Stimulated activated CD4-positive, alpha-beta T cell treated with anti-CD3 and anti-CD28 coated beads, Interleukin-2, amount 100 ng/mL, for 48 hours (primary cell): ENCODE measurements around the gene TMEM203.

Experiments used
- DNase-seq, 2 donors: peaks; one replicate each; pipeline ENCODE4 v3.0.0-alpha.2; 2020

The TMEM203 gene

DNA sequence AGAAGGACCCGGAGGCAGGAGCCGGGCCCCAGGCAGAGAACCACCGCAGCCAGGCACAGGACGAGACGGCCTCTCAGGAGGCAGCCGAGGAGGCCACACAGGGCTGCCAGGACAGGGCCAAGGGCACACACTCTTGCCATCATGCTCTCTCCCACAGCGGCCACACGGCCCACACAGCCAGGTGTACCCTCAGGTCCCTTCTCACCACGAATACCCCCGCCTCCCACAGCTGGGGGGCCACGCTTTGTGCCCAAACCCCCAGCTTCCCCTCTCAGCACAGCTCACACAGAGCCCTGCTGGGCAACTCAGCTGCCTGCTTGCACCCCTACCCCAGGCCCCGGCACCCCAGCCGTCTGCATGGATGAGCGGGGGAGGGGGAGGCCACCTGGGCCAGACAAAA is 11.7 kb downstream of the TMEM203 start:
- no peak for DNase-seq

DNA sequence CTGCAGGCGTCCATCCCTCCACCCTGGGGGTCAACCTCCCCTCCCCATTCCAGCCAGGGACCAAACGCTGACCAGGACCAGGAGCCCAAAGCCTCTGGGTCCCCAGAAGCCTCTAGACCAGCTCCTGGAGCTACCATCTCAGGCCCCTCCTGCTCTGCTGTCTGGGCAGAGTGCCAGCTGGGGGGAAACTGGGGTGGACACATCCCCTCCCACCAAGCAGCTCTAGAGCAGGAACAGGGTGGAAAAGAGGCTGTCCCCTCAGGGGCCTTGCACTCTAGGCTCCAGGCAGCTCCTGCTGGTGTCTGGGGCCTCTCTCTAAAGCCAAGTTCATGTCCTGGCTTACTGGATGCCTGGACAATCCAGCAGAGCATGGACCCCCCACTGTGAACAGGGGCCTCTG is 12.6 kb downstream of the TMEM203 start:
- no peak for DNase-seq

DNA sequence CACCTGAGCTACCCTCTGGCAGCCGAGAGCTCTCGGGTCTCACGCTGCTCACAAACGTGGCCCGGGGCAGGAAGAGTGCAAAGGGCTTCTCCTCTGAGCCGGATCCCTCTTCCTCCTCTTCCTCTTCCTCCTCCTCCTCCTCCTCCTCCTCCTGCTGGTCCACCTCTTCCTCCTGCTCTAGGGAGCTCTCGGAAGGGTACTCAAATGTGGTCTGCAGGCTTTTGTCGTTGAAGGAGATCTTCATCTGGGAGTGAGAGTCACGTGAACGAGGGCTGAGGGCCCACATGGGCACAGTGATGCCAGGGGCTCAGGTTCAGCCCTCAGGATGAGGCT is 13.0 kb downstream of the TMEM203 start:
- DNase-seq = no peak

DNA sequence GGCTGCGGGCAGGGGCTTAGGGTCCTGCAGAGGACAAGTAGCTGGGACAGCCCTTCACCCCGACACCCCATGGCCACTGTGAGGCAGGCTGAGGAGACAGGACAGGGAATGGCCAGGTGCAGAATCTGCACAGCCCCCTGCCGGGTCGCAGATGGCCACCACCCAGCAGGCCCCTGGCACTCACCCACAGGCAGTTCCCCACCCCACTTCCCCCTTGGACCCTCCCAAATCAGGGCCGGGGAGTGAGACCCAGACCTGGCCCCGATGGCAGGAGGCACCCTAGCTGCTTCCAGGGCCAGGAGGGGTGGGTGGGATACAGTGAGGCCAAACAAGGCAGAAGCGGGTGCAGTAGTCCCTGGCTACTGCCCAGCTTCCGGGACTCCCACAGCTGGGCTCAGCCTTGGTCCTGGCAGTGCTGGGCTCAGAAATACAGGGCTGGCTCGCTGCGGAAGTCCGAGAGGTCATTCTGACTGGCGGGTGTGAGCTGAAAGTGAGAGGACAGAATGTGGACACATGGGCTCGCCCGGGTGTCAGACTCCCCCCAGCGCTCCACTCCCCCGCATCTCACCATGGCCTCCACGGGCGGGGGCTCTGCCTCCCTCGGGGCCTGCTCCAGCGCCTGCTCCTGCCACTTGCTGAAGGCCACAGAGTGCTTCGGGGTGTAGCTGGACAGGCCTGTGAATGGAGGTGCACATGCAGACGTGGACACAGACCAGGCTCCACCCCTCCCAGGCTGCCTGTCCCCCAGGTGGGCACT is 13.6 kb downstream of the TMEM203 start:
- DNase-seq = no peak

DNA sequence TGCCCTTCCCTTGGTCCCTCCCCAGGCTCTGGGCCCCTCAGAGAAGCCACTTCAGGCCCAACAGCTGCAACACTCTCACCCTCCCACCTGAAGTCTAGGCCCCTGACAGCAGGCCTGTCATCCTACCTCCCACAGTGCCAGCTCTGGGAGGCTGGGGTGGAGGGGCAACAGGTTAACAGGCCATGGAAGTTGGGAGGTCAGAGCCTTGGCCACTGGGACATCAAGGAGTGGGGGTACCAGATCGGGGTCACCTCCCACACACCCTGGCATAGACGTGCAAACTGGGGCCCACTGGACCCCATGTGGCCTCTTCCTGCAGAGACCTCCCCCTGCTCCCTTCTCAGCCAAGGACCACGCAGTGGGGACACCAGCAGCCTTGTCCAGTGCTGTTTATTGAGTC is 14.2 kb downstream of the TMEM203 start:
- no peak for DNase-seq

DNA sequence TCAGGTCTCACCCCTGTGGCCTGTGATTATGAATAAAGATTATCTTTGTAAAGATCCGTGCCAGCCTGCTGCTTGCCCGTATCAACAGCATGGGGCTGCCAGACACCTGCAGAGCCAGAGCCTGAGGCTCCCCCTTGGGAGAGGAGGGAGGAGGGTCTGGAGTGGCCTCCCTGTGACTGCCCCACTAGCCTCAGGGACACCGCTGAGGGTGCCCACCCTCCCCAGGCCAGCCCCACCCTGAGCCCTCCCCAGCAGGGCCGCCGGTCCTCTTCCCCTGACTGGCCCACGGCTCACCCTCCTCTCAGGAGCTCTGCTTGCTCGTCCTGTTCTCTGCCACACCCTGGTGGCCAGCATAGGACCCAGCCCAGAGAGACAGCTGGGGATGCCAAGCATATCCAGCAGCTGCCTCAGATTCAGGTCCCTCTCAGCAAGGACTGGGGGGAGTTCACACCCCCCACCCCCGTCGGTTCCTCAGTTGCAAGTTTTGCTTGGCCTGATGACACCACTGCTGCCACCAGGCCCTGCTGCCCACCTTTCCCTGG is 15.1 kb downstream of the TMEM203 start:
- no peak for DNase-seq

DNA sequence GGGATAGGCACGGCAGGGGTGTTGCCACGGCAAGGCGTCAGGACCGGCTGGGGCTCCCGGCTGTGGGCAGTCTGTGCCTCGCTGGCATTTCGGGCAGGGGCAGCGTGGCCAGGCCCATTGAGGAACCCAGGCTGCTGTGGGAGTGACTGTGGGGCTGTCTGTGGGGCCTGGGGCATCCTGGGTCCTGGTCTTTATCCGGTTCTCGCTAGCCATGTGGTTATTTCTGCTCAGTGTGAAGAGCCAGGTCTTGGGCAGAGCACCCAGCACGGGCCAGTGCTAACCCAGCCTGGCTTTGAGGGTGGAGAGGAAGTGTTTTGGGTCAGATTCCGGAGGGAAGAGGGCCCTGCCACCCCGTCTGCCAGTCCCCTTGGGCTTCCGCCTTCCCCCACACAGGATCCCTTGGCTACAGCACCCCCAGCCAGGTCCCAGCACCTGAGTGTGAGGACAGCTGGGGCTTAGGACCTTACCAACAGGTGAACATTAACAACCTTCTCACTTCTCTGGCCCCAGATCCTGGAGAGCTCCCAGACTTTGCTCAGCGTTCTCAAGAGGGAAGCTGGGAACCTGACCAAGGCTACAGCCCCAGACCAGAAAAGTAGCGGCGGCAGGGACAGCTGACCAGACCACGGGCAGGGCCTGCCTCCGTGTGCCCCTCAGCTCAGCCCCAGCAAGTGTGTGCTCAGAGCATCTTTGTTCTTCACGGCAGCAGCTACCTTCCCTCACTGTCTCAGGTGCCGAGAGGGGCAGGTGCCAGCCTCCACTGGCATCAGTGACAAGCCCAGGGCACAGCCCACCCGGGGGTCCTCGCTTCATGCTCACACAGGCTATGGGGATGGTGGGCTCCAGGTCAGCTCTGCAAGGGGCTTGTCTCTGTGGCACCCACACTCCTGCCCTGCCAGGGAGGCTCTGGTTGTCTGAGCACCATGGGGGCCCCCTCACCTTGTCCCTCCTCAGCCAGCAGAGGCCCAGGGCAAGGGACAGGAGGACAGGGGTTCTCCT is 15.9 kb downstream of the TMEM203 start:
- DNase-seq = no peak

DNA sequence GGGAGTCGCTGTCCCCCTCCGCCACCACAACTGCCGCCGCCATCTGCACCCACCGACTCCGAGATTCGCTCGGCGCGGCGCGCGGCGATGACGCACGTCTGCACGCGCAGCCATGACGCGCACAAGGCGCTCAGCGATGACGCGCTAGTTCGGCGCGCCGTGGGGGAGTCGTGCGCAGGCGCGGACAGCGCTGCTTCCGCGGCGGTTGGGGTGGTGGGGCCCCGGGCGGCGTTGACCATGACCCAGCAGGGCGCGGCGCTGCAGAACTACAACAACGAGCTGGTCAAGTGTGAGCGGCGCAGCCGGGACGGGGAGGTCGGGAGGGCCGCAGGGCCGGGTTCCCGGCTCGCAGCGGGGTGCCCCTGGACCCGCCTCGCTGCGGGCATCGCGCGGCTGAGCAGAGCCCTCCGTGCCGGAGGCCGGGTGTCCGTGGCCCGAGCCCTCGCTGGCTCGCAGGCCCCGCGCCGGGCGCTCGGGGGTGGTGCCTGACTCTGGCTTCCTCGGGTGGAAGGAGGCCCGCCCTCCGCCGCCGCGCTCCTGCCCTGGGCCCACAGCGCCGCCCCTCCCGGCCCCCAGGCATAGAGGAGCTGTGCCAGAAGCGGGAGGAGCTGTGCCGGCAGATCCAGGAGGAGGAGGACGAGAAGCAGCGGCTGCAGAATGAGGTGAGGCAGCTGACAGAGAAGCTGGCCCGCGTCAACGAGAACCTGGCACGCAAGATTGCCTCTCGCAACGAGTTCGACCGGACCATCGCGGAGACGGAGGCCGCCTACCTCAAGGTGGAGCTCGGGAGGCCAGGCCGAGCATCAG is 16.8 kb downstream of the TMEM203 start, which contains the start of the genes ANAPC2 and SSNA1:
ANAPC2 (minus strand) TSS at position 71 of the 807 bp plus-strand sequence; CDS start at position 43, 28 bp downstream.
SSNA1 (plus strand) TSS at position 187 of the 807 bp plus-strand sequence; CDS start at position 238, 51 bp downstream.
- peak; percentile 96 to 97 for DNase-seq

DNA sequence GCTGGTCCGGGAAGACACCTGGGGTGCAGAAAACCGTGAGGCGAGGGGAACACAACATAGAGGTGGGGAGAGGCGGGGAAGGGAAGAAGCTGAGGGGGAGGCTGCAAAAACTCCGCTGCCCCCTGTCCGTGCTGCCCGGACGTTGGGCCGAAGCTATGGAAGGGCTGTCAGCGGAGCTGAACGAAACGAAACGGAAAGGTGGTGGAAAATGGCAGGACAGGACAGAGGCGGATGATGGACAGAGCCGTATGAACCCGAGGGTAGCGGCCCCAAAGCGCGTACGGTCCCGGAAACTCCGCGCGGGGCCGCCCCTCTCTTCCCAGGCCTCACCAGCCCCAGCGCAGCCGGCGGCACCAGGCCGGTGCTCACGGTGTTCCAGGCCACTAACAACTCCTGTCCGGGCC is 17.4 kb downstream of the TMEM203 start:
- no peak for DNase-seq

DNA sequence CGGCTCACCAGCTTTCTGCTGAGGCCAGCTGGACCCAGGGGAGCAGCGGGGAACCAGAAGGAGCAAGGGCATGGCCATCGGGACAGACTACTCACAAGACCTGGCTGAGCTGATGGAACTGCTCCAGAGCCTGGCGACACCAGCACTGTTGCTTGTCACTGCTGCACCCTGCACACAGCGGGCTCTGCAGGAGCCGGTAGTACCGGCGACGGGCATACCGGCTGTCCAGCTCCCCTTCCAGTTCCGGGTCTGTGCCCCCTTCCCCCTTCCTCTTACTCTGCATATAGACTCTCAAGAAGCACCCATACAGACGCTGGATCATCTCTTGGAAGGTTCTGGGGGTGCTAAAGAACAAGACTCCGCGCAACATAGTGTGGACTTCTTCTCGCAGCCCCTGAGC is 18.1 kb downstream of the TMEM203 start:
- DNase-seq = no peak

DNA sequence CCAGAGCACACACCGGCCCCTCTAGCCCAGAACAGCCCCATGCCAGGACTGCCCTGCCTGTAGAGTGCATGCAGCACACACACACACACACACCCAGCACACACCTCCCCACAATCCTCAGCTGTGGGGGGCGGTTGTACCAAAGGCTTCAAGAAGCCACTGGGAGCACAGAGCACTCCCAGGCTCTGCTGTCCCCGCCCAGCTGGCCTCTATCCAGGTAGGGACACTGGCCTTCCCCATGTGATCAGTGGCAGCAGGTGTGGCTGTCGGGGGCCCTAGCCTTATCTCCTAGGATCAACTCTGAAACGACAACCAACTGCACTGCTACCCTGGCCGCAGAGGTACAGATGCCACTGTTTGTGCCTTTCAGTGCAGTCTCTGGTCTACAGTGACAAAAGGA is 19.1 kb downstream of the TMEM203 start:
- no peak for DNase-seq

DNA sequence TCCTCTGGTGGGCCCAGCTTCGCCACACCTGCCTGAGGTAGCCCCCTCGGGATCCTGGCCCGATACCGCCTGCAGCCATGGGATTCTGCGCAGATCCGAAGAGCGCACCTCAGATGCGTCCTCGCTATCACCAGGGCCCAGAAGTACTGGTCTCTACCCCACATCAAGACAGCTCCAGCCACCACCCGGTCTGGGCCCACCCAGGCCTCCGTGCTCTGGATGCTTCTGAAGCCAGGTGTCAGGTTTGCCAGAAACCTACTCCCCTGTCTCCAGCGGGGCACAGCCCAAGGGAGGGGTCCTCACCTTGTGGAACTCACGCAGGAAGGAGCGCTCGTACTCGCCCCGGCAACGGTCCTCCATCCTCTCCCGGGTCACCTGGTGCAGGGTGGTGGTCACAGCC is 19.5 kb downstream of the TMEM203 start:
- DNase-seq = no peak

DNA sequence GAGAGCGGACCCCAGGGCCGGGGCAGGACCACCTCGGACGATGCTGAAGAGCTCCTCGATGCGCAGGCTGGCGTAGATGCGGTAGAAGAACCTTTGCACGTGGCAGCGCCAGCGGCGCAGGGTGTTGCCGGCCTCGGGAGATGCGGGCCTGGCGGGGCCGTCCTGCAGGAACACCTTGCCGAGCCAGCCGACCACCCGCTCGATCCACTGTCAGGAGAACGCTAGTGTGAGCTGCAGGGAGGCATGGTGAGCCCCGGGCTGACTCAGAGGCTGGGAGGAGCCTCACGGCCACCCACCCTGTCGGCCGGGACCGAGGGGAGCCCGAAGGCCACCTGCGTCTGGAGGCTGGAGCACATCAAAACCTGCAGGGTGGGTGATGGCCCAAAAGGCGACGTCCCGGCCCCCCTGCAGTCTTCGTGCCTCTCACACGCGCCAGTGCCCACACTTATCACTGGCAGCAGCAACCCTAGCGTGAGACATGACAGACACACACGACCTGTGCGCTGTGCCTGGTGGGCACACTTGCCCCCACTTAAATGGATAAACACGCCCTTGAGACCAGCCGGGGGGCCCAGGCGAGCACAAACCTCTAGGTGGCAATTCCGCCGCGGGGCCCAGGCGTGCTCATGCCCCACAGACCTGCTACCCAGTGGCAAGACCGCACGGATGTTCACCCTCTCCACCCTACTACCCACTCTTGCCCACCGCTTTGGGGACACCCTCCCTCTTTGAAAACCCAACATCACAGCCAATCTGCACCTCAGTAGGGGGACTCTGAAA is 20.4 kb downstream of the TMEM203 start:
- DNase-seq = no peak

DNA sequence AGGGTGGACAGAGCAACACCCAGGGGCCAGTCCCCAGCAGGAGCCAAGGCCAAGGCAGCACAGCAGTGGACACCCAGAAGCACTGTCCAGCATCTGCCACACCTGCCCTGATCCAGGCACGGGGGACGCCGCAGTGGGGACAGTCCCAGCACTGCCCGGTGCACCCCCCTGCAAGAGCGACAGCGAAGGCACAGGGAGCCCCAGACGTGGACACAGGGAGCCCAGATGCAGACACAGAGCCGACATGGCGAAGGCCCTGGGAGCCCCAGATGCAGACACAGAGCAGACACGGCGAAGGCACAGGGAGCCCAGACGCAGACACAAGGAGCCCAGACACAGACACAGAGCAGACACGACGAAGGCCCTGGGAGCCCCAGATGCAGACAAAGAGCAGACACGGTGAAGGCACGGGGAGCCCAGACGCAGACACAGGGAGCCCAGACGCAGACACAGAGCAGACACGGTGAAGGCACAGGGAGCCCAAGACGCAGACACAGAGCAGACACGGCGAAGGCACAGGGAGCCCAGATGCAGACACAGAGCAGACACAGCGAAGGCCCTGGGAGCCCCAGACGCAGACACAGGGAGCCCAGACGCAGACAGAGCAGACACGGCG is 21.4 kb downstream of the TMEM203 start:
- DNase-seq = no peak

DNA sequence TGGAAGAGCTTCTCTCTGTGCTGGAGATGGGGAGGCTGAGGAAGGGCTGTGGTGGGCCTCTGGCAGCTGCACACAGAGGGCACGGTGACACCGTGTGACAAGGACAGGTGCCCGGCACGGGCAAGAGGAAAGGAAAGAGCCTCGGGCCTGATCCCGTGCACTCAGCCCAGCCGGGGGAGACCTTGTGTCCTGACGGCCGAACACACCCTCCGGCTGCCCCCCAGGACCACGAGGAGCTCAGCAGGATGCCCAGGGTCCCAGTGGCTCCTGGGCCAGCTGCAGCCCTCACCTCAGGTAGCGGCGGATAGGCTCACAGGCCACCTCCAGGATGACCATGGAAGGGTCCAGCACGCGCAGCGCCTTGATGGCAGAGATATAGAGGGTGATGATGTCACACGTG is 22.6 kb downstream of the TMEM203 start:
- DNase-seq = no peak

DNA sequence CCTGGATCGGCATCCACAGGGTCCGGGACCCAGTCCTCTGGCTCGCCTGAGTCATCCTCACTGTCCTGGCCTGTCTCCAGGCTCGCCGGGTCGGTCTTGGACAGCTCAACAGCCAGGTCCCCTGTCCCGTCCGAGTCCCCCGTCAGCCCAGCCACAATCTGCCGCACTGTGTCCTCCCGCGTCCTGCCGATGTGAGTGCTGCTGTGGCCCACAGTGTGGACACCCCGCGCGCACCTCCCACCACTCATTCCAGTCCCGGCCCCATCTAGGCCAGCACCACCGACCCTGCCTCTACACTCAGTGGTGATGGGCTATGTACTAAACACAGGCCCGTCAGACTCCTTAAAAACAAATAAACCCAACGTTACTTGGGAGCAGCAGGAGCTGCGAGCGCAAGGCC is 23.8 kb downstream of the TMEM203 start:
- no peak for DNase-seq

DNA sequence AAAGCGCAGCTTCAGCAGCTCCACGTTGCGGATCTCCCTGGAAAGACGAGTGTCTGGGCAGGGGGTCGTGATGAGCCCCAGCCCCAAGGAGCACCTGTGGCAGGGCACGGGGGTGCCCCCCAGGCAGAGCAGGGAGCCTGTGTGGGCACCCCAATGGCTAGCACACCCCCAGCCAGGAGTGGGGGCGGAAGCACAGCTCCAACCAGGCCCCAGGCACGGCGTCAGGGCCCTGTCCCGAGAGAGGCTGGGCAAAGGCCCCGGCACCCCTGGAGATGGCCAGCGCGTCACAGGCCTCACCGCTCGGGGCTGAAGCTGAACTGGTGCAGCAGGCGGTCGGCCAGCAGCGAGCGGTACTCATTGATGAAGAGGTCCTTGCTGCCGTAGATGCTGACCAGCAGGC is 25.0 kb downstream of the TMEM203 start:
- no peak for DNase-seq

DNA sequence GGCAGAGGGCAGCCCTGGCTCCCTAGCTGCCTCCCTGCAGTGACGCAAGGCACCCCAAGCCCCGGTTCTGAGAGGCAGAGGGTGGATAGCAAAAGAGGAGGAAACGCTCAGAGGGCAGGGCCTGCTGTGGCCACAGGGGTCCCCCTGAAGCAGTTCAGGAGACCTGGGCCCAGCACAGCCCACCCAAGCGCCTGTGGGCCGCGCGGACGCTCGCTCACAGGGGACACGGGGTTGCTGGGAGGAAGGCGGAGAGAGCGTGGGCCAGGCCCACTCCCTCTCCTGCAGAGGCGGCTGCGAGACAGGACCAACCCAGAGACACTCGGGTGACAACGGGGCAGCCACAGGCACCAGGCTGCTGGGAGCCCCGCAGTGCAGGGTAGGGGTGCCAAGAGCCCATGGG is 25.7 kb downstream of the TMEM203 start:
- no peak for DNase-seq

DNA sequence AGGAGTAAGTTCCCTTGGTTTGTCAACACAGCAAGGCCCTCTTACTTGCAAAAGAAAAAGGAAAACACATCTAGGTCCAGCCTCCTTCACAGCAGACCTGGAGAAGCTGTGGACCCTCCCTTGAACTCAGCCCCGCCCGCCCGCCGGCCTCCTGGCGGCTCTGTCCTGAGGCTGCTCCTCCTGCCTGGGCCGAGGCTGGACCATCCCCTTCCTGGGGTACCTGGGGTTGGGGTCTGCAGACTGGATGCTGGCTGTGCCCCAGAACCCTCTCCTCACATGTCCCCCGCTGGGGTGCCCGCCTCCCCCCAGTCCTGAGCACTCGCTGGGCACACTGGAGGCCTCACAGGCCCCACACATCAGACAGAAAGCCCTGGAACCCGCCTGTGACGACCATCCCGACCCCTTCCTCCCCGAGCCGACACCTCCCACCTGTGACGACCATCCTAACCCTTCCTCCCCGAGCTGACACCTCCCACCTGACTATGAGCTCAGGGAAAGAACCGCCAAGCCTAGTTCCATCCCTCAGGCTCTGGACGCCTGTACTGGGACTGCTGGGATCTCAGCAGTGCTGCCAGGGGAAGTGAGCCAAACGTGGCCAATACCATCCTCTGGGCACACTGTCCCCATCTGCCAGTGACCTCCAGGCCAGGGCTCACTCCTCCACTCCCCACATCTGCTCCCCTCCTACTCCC is 26.4 kb downstream of the TMEM203 start:
- no peak for DNase-seq

DNA sequence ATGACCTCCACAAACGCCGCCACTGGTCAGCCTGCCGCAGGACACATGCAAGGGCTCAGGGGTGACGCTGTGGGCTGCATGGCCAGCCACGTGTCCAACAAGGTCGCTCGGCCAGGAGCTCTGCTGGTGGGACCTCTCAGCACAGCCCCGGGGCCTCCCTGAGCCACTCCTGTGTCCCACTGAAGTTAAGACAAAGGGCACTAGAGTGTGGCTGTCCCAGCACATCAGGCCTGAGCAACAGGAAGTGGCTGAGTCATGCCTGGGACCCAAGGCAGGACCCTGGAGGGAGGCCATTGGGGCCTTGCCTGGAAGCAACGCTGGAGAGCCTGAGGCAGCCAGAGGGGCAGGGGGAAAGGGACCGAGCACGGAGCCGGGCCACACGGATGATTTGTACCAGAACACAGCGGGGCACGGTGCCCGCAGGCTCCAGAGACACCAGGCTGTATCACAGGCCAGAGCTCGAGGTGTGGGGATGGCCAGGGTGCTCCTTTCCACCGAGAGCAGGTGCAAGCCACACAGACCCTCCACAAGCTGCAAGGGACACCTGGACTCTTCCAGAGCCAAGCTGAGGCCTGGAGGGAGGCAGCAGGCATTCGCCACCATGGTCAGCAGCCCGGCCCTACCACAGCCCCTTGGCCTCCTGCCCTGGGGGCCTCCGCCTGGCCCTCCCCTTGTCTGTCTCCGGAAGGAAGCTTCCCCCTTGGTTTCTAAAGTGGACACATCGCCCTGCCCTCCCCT is 27.1 kb downstream of the TMEM203 start:
- DNase-seq = no peak
